Measurements from ENCODE around the gene MAPKAPK2. TPM values are rescaled to one million over a fixed set of nuclear protein-coding genes. Genes with fewer than 3 reads are reported as not detected.

The MAPKAPK2 gene
- polyA plus RNA-seq, 1 donor from 2014 or later = 9.0 TPM

- TF ChIP-seq TAF1 (IDR thresholded peaks at IDR 0.05; ENCODE audit: low read depth) (no peak), MXI1 (conservative IDR thresholded peaks at IDR 0.05; ENCODE audit: poor library complexity, severe bottlenecking) (no peak), POLR2AphosphoS5 (IDR thresholded peaks at IDR 0.05) (no peak), RAD21 (conservative IDR thresholded peaks at IDR 0.05) (no peak), SMC3 (conservative IDR thresholded peaks at IDR 0.05; ENCODE audit: poor library complexity) (no peak), EP300 (conservative IDR thresholded peaks at IDR 0.05; ENCODE audit: poor library complexity, severe bottlenecking) (no peak), EZH2 (IDR thresholded peaks at IDR 0.05; ENCODE audit: borderline replicate concordance, insufficient read depth, low read length, poor library complexity, severe bottlenecking) (no peak)
- TF ChIP-seq, protein P1, sequence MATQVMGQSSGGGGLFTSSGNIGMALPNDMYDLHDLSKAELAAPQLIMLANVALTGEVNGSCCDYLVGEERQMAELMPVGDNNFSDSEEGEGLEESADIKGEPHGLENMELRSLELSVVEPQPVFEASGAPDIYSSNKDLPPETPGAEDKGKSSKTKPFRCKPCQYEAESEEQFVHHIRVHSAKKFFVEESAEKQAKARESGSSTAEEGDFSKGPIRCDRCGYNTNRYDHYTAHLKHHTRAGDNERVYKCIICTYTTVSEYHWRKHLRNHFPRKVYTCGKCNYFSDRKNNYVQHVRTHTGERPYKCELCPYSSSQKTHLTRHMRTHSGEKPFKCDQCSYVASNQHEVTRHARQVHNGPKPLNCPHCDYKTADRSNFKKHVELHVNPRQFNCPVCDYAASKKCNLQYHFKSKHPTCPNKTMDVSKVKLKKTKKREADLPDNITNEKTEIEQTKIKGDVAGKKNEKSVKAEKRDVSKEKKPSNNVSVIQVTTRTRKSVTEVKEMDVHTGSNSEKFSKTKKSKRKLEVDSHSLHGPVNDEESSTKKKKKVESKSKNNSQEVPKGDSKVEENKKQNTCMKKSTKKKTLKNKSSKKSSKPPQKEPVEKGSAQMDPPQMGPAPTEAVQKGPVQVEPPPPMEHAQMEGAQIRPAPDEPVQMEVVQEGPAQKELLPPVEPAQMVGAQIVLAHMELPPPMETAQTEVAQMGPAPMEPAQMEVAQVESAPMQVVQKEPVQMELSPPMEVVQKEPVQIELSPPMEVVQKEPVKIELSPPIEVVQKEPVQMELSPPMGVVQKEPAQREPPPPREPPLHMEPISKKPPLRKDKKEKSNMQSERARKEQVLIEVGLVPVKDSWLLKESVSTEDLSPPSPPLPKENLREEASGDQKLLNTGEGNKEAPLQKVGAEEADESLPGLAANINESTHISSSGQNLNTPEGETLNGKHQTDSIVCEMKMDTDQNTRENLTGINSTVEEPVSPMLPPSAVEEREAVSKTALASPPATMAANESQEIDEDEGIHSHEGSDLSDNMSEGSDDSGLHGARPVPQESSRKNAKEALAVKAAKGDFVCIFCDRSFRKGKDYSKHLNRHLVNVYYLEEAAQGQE (IDR thresholded peaks at IDR 0.05; ENCODE audit: borderline replicate concordance) = no peak
- TF ChIP-seq, protein P2, sequence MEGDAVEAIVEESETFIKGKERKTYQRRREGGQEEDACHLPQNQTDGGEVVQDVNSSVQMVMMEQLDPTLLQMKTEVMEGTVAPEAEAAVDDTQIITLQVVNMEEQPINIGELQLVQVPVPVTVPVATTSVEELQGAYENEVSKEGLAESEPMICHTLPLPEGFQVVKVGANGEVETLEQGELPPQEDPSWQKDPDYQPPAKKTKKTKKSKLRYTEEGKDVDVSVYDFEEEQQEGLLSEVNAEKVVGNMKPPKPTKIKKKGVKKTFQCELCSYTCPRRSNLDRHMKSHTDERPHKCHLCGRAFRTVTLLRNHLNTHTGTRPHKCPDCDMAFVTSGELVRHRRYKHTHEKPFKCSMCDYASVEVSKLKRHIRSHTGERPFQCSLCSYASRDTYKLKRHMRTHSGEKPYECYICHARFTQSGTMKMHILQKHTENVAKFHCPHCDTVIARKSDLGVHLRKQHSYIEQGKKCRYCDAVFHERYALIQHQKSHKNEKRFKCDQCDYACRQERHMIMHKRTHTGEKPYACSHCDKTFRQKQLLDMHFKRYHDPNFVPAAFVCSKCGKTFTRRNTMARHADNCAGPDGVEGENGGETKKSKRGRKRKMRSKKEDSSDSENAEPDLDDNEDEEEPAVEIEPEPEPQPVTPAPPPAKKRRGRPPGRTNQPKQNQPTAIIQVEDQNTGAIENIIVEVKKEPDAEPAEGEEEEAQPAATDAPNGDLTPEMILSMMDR (IDR thresholded peaks at IDR 0.05; ENCODE audit: poor library complexity, severe bottlenecking) = no peak
- peaks cover 29% of the 10 kb centered on the region for H3K79me2 ChIP-seq (replicated peaks; ENCODE audit: insufficient read depth, low read length)
- H3K4me3 ChIP-seq (ENCODE audit: low read length) = no peak overlapping the region
- H4K20me1 ChIP-seq (ENCODE audit: insufficient read depth) = no peaks in the 10 kb centered on the region
- no peak overlapping the region for H3K9ac ChIP-seq (ENCODE audit: low read length)
- H3K9me3 ChIP-seq (ENCODE audit: low read length) = no peaks in the 10 kb centered on the region
- no peaks in the 10 kb centered on the region for H3K36me3 ChIP-seq (ENCODE audit: insufficient read depth, low read length)
- no peaks in the 10 kb centered on the region for H3F3A ChIP-seq (ENCODE audit: insufficient read depth, low read length, poor library complexity, severe bottlenecking)
- no peaks in the 10 kb centered on the region for H3K9me2 ChIP-seq (ENCODE audit: insufficient read depth, low read length)
- H3K27me3 ChIP-seq (ENCODE audit: insufficient read depth, low read depth, low read length) = peaks cover 15% of the 10 kb centered on the region
- no peak overlapping the region for H2AFZ ChIP-seq (ENCODE audit: low read depth, low read length)
- H3K4me2 ChIP-seq (ENCODE audit: low read length) = no peak overlapping the region
- no peak overlapping the region for H3K27ac ChIP-seq (ENCODE audit: low read length)
Measured at GRCh38 chr1:206683313-206683712, 1.4 kb upstream of the MAPKAPK2 start.

DNA sequence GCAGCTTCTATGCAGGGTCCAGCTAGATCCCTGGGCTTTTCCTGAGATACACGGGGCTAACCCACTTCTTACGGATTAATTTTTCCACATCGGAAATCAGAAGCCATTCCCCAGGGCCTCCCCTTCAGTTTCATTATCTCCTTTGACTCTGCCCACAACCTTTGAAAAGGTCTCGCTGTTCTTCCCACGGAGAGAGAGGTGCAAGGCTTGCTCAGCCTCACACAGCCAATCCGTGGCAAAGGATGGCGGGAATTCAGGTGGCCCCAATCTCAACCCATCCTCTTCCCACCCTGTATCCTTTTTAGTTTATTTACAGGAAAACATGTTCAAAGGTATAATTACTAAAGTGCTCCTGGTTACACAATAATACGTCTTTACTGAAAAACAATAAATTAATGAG is 702 bp upstream of the MAPKAPK2 start:
- Histone ChIP-seq H3K4me2 (ENCODE audit: low read length) (peak overlapping the region; percentile 62), H3K9me3 (ENCODE audit: low read length) (no peaks in the 10 kb centered on the region), H3K27me3 (ENCODE audit: insufficient read depth, low read depth, low read length) (peaks cover 15% of the 10 kb centered on the region), H2AFZ (ENCODE audit: low read depth, low read length) (no peak overlapping the region), H3F3A (ENCODE audit: insufficient read depth, low read length, poor library complexity, severe bottlenecking) (no peaks in the 10 kb centered on the region), H3K27ac (ENCODE audit: low read length) (no peak overlapping the region), H3K4me3 (ENCODE audit: low read length) (peak overlapping the region; percentile 68), H3K9me2 (ENCODE audit: insufficient read depth, low read length) (no peaks in the 10 kb centered on the region), H3K36me3 (ENCODE audit: insufficient read depth, low read length) (no peaks in the 10 kb centered on the region), H3K9ac (ENCODE audit: low read length) (peak overlapping the region; percentile 62), H3K79me2 (replicated peaks; ENCODE audit: insufficient read depth, low read length) (peaks cover 36% of the 10 kb centered on the region), H4K20me1 (ENCODE audit: insufficient read depth) (no peaks in the 10 kb centered on the region)
- TF ChIP-seq TAF1 (IDR thresholded peaks at IDR 0.05; ENCODE audit: low read depth) (no peak), MXI1 (conservative IDR thresholded peaks at IDR 0.05; ENCODE audit: poor library complexity, severe bottlenecking) (no peak), RAD21 (conservative IDR thresholded peaks at IDR 0.05) (no peak), EP300 (conservative IDR thresholded peaks at IDR 0.05; ENCODE audit: poor library complexity, severe bottlenecking) (no peak), EZH2 (IDR thresholded peaks at IDR 0.05; ENCODE audit: borderline replicate concordance, insufficient read depth, low read length, poor library complexity, severe bottlenecking) (no peak), SMC3 (conservative IDR thresholded peaks at IDR 0.05; ENCODE audit: poor library complexity) (no peak), POLR2AphosphoS5 (IDR thresholded peaks at IDR 0.05) (no peak)
- TF ChIP-seq, protein P2 (IDR thresholded peaks at IDR 0.05; ENCODE audit: poor library complexity, severe bottlenecking) = no peak
- TF ChIP-seq, protein P1 (IDR thresholded peaks at IDR 0.05; ENCODE audit: borderline replicate concordance) = no peak
